Effector memory CD8-positive, alpha-beta T cell (primary cell): ENCODE results near the gene GALNT16.

ENCODE experiments used
- ATAC-seq: fragments of 150-1000 bp; cut with Tn5 transposase; replicated peaks from 2 replicates; pipeline ENCODE4 v1.10.0; 2021; ENCODE audit warnings: mild to moderate bottlenecking, moderate library complexity
- DNase-seq, 3 experiments: peaks; one replicate each; pipeline ENCODE4 v3.0.0; 2021
- H3K27ac Mint-ChIP-seq, 2 donors: one replicate each; pipeline ENCODE4 v1.8.0; 2022; ENCODE audit warnings: mild to moderate bottlenecking in 2 of 2, mixed read lengths in 2 of 2, moderate library complexity in 2 of 2
- H3K27me3 Mint-ChIP-seq, 2 donors: one replicate each; pipeline ENCODE4 v1.8.0; 2022; ENCODE audit warnings: mixed read lengths in 2 of 2
- H3K36me3 Mint-ChIP-seq: one replicate; pipeline ENCODE4 v1.8.0; 2022; ENCODE audit warnings: mild to moderate bottlenecking, moderate library complexity, mixed read lengths; ENCODE audit not compliant: insufficient read depth
- H3K4me1 Mint-ChIP-seq, 2 donors: one replicate each; pipeline ENCODE4 v1.8.0; 2022; ENCODE audit warnings: low read depth in 2 of 2, mixed read lengths in 2 of 2
- H3K4me3 Mint-ChIP-seq, 2 donors: one replicate each; pipeline ENCODE4 v1.8.0; 2022; ENCODE audit warnings: mild to moderate bottlenecking in 2 of 2, mixed read lengths in 2 of 2, moderate library complexity in 2 of 2
- H3K9me3 Mint-ChIP-seq, 2 donors: one replicate each; pipeline ENCODE4 v1.8.0; 2022; ENCODE audit warnings: mixed read lengths in 2 of 2

Gene GALNT16

DNA sequence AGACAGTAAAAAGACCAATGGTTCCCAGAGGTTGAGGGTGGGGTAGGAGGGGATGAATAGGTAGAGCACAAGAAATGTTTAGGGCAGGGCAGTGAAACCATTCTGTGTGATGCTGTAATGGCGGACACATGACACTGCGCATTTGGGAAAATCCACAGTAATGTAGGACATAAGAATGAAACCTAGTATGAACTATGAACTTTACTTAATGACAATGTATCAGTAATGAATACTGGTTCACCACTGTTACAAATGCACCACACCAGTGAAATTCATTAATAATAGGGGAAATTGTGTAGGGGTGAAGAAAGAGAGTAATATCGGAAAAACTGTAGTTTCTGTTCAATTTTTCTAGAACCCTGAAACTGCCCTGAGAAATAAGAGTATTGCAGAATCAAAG lies 132.5 kb downstream of the GALNT16 start:
- Mint-ChIP-seq H3K36me3 (peaks cover 92% of the 10 kb centered on the region), H3K4me1 (peaks cover 35 to 84% of the 10 kb centered on the region in 2 donors), H3K4me3 (peak overlapping the region in 1 of 2 donors; percentile 61), H3K9me3 (no peaks in the 10 kb centered on the region), H3K27me3 (no peaks in the 10 kb centered on the region), H3K27ac (peak overlapping the region; percentile 57 to 70)
- DNase-seq (no peak), ATAC-seq (no peak)

DNA sequence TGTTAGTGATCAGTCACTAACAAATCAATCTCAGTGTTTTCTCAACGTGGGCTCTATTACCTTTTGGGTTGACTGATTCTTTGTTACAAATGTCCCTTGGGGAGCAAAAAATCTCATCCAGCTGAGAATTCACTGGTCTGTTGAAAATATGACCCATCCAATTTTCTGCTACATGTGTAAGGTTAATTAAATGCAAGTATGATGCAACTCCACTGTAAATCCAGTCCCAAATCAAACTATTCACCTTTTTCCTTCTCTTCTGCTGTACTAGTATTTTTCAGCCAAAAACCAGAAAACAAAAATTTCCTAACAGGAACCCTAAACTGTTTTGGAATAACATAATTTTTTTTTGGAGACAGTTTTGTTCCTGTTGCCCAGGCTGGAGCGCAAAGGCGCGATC lies 136.0 kb downstream of the GALNT16 start:
- H3K36me3 Mint-ChIP-seq = peaks cover 81% of the 10 kb centered on the region
- peak overlapping the region in 1 of 2 donors; percentile 93 for H3K4me3 Mint-ChIP-seq
- H3K27ac Mint-ChIP-seq = peak overlapping the region in 1 of 2 donors; percentile 36
- DNase-seq (no peak), ATAC-seq (no peak)
- no peaks in the 10 kb centered on the region for H3K9me3 Mint-ChIP-seq
- no peaks in the 10 kb centered on the region for H3K27me3 Mint-ChIP-seq
- peaks cover 38 to 78% of the 10 kb centered on the region in 2 donors for H3K4me1 Mint-ChIP-seq

DNA sequence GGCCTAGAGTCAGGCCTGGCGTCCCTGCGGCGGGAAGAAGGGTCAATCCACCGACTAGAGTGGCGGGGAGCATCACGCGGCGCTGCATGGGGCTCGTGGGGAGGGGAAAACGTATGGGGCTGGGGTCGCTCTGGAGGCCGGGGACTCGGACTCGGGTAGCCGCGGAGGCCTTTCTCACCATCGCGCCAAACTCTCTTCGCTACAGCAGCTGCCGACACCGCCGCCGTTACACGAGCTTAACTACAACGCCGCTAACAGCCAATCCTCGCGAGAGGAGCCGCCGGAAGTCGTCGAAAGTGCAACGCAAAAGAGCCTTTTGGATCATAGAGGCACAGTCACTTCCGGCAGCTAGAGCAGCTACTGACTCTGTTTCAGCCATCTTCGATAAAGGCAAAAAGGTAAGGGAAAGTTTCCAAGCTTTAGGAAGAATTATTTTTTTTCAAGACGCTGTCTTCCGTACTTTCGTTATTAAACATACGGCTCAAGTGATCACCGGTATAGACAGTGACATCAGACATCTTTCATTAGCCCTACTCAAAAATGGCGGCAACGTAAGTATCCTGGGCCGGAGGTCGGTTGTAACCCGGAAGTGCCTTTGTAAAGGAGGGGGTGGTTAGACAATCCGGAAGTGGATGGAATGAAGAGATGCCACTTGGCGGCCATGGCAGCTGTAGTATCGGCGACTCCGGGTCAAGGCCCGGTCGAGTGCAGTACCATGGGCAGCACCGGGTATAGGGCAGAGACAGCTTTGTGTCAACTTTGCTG lies 138.3 kb downstream of the GALNT16 start, which contains the start of the genes ERH and SLC39A9:
Gene ERH, minus strand, starts transcription at position 247 of the 765 bp plus-strand sequence. Its CDS starts 66 bp downstream, at position 181.
Gene SLC39A9, plus strand, starts transcription at position 640 of the 765 bp plus-strand sequence. CDS start 678 bp downstream, outside the sequence.
- Mint-ChIP-seq H3K36me3 (peaks cover 58% of the 10 kb centered on the region), H3K4me1 (peaks cover 23 to 58% of the 10 kb centered on the region in 2 donors), H3K27me3 (no peaks in the 10 kb centered on the region), H3K9me3 (no peaks in the 10 kb centered on the region), H3K4me3 (peak within 1 kb of the TSS; percentile 93 to 95), H3K27ac (peak within 1 kb of the TSS; percentile 99 to 100)
- DNase-seq = peak; percentile 91 to 93 (median 93)
- ATAC-seq = peak; percentile 86

DNA sequence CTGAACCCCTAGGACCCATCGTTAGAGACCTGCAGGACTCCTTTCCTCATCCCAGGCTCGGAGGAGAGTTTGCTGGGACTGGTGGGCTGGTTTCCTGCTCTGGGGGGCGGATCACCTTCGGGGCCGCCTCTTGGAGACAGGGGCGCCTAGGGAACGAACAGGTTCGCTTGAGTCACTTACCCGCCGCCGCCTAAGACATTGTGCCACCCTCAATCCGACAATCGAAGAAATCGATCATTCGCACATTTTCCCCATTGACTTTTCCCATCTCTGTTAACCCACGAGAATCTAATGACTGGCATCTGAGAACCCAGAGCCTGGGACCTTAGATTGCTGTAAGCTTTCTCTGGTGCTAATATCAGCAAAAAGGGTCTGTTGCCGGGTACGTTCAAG lies 138.9 kb downstream of the GALNT16 start:
- H3K4me1 Mint-ChIP-seq = peaks cover 21 to 52% of the 10 kb centered on the region in 2 donors
- peaks cover 53% of the 10 kb centered on the region for H3K36me3 Mint-ChIP-seq
- no peaks in the 10 kb centered on the region for H3K27me3 Mint-ChIP-seq
- DNase-seq (no peak), ATAC-seq (peak; percentile 18)
- H3K27ac Mint-ChIP-seq = peak overlapping the region; percentile 99 to 100
- H3K9me3 Mint-ChIP-seq = no peaks in the 10 kb centered on the region
- H3K4me3 Mint-ChIP-seq = peak overlapping the region; percentile 93 to 95

DNA sequence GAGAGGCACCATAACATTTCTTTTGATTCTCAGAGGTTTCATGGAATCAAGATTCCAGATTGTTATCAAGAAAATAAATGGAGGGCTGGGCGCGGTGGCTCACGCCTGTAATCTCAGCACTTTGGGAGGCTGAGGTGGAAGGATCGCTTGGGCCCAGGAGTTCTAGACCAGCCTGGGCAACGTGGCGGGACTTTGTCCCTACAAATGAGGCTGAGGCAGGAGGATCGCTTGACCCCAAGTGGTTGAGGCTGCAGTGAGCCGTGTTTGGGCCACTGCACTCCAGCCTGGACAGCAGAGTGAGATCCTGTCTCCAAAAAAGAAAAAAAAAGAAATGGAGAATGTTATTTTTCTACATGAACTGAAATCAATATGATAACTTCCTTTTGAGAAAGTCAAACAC lies 139.8 kb downstream of the GALNT16 start:
- H3K4me1 Mint-ChIP-seq = peaks cover 22 to 55% of the 10 kb centered on the region in 2 donors
- ATAC-seq (no peak), DNase-seq (no peak)
- H3K4me3 Mint-ChIP-seq = peak overlapping the region; percentile 93 to 95
- no peaks in the 10 kb centered on the region for H3K9me3 Mint-ChIP-seq
- H3K27me3 Mint-ChIP-seq = no peaks in the 10 kb centered on the region
- H3K27ac Mint-ChIP-seq = peak overlapping the region in 1 of 2 donors; percentile 100
- H3K36me3 Mint-ChIP-seq = peaks cover 43% of the 10 kb centered on the region

DNA sequence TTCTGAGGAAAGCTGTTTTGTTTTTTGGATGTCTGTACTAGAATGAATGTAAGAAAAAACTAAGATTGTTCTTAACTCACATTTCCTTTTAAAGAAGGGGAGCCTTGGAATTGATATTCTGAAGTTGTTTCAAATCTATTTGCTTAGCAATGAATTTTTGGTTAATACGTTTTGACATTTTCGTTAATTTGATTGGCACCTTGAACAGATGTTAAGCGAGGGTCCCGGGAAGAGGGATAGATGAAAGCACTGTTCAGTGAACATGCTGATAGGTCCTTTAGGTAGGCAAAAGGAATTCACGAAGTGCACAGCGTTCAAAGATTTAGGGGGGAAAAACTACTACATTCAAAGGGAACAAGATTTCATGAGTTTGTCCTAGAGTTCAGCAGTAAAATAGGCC lies 140.2 kb downstream of the GALNT16 start:
- ATAC-seq = no peak
- no peak for DNase-seq
- Mint-ChIP-seq H3K4me3 (peak overlapping the region; percentile 93 to 95), H3K9me3 (no peaks in the 10 kb centered on the region), H3K4me1 (peaks cover 23 to 54% of the 10 kb centered on the region in 2 donors), H3K36me3 (peaks cover 39% of the 10 kb centered on the region), H3K27ac (no peak overlapping the region), H3K27me3 (no peaks in the 10 kb centered on the region)

DNA sequence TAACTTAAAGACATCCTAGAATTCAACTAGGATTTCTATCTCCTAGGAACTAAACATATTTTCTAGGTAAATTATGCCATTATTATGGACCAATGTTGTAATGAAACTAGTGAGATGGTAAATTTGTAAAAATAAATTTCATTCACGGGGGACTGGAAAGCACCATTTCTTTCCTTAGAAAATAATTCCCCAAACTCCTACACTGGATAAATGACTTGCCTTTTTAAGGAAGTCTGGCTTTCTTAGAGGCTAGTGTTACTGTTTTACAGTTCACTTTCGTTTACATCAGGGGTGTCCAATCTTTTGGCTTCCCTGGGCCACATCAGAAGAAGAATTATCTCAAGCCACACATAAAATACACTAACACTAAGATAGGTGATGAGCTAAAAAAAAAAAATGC lies 141.9 kb downstream of the GALNT16 start:
- no peak for DNase-seq
- H3K4me3 Mint-ChIP-seq = no peak overlapping the region
- peaks cover 20 to 37% of the 10 kb centered on the region in 2 donors for H3K4me1 Mint-ChIP-seq
- H3K9me3 Mint-ChIP-seq = no peaks in the 10 kb centered on the region
- H3K36me3 Mint-ChIP-seq = peaks cover 29% of the 10 kb centered on the region
- H3K27ac Mint-ChIP-seq = no peak overlapping the region
- ATAC-seq = no peak
- H3K27me3 Mint-ChIP-seq = no peaks in the 10 kb centered on the region

DNA sequence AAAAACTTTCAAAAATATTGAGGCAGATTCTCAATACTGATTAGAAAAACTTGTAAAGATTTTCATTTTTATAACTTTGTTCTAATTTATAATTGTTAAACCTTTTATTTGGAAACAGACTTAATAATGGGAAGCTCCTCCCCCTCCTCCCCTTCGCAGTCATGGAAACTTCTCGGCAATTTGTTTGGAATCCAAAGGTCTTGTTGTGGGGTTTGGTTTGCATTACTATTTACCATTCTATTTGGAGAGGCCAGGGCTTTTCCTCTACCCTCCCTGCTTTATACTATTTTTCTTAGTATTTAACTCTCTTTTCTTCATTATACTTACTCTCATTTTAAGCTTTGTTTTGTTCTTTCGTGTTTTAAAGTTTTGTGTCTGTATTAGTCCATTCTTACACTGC lies 144.5 kb downstream of the GALNT16 start:
- Mint-ChIP-seq H3K4me3 (no peak overlapping the region), H3K4me1 (peaks cover 21 to 34% of the 10 kb centered on the region in 2 donors), H3K36me3 (peaks cover 17% of the 10 kb centered on the region), H3K9me3 (no peaks in the 10 kb centered on the region), H3K27me3 (no peaks in the 10 kb centered on the region), H3K27ac (no peak overlapping the region)
- DNase-seq (no peak), ATAC-seq (no peak)

DNA sequence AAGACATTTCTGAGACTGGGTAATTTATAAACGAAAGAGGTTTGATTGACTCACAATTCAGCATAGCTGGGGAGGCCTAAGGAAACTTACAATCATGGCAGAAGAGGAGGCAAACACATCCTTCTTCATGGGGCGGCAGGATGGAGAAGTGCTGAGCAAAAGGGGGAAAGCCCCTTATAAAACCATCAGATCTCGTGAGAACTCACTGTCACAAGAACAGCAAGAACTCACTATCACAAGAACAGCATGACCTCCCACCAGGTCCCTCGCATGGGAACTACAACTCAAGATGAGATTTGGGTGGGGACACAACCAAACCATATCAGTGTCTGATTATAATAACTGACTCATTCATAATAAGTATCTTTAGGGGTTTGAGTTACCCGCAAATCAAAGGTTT lies 144.9 kb downstream of the GALNT16 start:
- Mint-ChIP-seq H3K4me1 (peaks cover 18 to 32% of the 10 kb centered on the region in 2 donors), H3K36me3 (peaks cover 16% of the 10 kb centered on the region), H3K27ac (no peak overlapping the region), H3K27me3 (no peaks in the 10 kb centered on the region), H3K9me3 (no peaks in the 10 kb centered on the region), H3K4me3 (no peak overlapping the region)
- ATAC-seq = no peak
- no peak for DNase-seq

DNA sequence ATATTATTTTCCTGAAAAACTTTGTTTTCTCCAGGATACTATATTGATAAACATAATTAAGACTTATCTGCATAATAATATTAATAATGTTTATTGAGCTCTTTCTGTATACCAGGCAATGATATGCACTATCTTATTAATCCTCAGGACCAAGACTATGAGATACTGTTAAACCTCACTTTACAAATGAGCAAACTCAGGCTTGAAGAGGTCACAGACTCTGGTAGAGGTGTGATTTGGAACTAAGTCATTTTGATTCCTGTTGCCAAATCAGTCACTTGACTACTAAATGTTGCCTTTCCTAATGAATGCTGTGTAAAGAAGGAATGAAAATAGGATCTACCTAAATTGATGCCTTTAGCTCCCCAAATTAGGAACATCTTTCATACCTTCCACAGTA lies 145.8 kb downstream of the GALNT16 start:
- no peaks in the 10 kb centered on the region for H3K9me3 Mint-ChIP-seq
- peaks cover 11 to 26% of the 10 kb centered on the region in 2 donors for H3K4me1 Mint-ChIP-seq
- H3K27me3 Mint-ChIP-seq = no peaks in the 10 kb centered on the region
- no peak overlapping the region for H3K4me3 Mint-ChIP-seq
- peaks cover 10% of the 10 kb centered on the region for H3K36me3 Mint-ChIP-seq
- ATAC-seq (no peak), DNase-seq (no peak)
- H3K27ac Mint-ChIP-seq = no peak overlapping the region
